Tibial nerve (tissue), 4 donors: ENCODE measurements around the gene CFAP65. TPM values are rescaled to one million over a fixed set of nuclear protein-coding genes. Genes with fewer than 3 reads are reported as not detected.

Experiments
- DNase-seq, 2 donors: peaks; one replicate each; pipeline ENCODE4 v3.0.0-alpha.2; 2019; ENCODE audit warnings: low spot score in 2 of 2
- H3K27ac ChIP-seq, 4 donors: fragments of 200-600 bp; sonication (generic) in 3 of 4; one replicate each; pipeline ENCODE4 v1.5.1; 2017 to 2019; ENCODE audit warnings: mild to moderate bottlenecking in 1 of 4
- H3K27me3 ChIP-seq, 2 donors: fragments of 200-600 bp; sonication (generic) in 1 of 2; one replicate each; pipeline versions ENCODE4 v1.5.1 to v1.6.0; 2017 to 2019
- H3K36me3 ChIP-seq, 3 donors: fragments of 200-600 bp; sonication (generic); one replicate each; pipeline ENCODE4 v1.5.1; 2018 to 2019
- H3K4me1 ChIP-seq, 4 donors: fragments of 200-600 bp; sonication (generic) in 3 of 4; one replicate each; pipeline ENCODE4 v1.5.1; 2017 to 2019
- H3K4me3 ChIP-seq, 4 donors: fragments of 200-600 bp; sonication (generic) in 3 of 4; one replicate each; pipeline ENCODE4 v1.5.1; 2017 to 2019; ENCODE audit warnings: mild to moderate bottlenecking in 1 of 4, moderate library complexity in 1 of 4
- H3K9me3 ChIP-seq, 4 donors: fragments of 200-600 bp; sonication (generic) in 3 of 4; one replicate each; pipeline ENCODE4 v1.5.1; 2017 to 2019
- CTCF ChIP-seq, 5 experiments: fragments of 200-600 bp in 3 of 5; fragments of 450-650 bp in 2 of 5; sonication (generic) in 3 of 5; IDR thresholded peaks; one replicate each; pipeline ENCODE4 v1.5.1; 2016 to 2019; ENCODE audit warnings: antibody characterized with exemption in 5 of 5, mild to moderate bottlenecking in 3 of 5, moderate library complexity in 2 of 5
- EP300 ChIP-seq, 2 donors: sonication (generic); formaldehyde crosslinking; IDR thresholded peaks; one replicate each; pipeline ENCODE4 v1.6.1; 2017; ENCODE audit warnings: antibody characterized with exemption in 2 of 2, mild to moderate bottlenecking in 1 of 2
- POLR2A ChIP-seq, 2 donors: fragments of 450-650 bp; IDR thresholded peaks; one replicate each; pipeline ENCODE4 v1.6.1; 2017; ENCODE audit warnings: antibody characterized with exemption in 2 of 2, mild to moderate bottlenecking in 2 of 2, moderate library complexity in 2 of 2
- WGBS, 2 donors: methylation state at CpG; one replicate each; pipeline ENCODE4 v1.1.5; 2018; 5-methylcytosine and 5-hydroxymethylcytosine counted together
- total RNA-seq, 4 donors: library from RNA; depleted of rRNA; stranded (reverse); fragments of >200 nt; gene quantifications; one replicate each; pipeline ENCODE4 v1.1.0, GENCODE V29; 2016

The CFAP65 gene
- total RNA-seq, 4 donors from 2014 or later, result not detected

GRCh38 chr2:218981390-218981880 is 59.9 kb downstream of the CFAP65 start:
- Histone ChIP-seq H3K27me3 (peaks cover 6 to 97% of the 10 kb centered on the region in 2 donors), H3K27ac (no peak overlapping the region)
- 4 to 5% methylated on average over 13 to 24 of the region's 46 CpGs for WGBS, 2 donors

GRCh38 chr2:218980735-218981389 is 60.5 kb downstream of the CFAP65 start:
- Histone ChIP-seq H3K4me3 (peak overlapping the region in 1 of 4 donors; percentile 44), H3K4me1 (peaks cover 0 to 60% (median 37%) of the 10 kb centered on the region in 4 donors)
- 6 to 8% methylated on average over 26 of the region's 26 CpGs for WGBS, 2 donors

More at GRCh38 chr2:218981390-218981880, 59.9 kb downstream of the CFAP65 start:
- TF ChIP-seq EP300 (IDR thresholded peaks at IDR 0.05) (no peak), CTCF (IDR thresholded peaks at IDR 0.05) (no peak), POLR2A (IDR thresholded peaks at IDR 0.05) (no peak)
- Histone ChIP-seq H3K36me3 (no peaks in the 10 kb centered on the region), H3K9me3 (no peaks in the 10 kb centered on the region), H3K4me3 (peak overlapping the region in 2 of 4 donors; percentile 3 to 44), H3K4me1 (peaks cover 0 to 60% (median 37%) of the 10 kb centered on the region in 4 donors)
- DNase-seq, result no peak

GRCh38 chr2:218979846-218980734 is 61.2 kb downstream of the CFAP65 start:
- Histone ChIP-seq H3K4me1 (peaks cover 0 to 52% (median 34%) of the 10 kb centered on the region in 4 donors), H3K27me3 (peaks cover 6 to 97% of the 10 kb centered on the region in 2 donors), H3K36me3 (no peaks in the 10 kb centered on the region), H3K9me3 (no peaks in the 10 kb centered on the region), H3K27ac (no peak overlapping the region), H3K4me3 (peak overlapping the region in 2 of 4 donors; percentile 0 to 9)
- peak; percentile 58 to 72 for DNase-seq
- TF ChIP-seq EP300 (IDR thresholded peaks at IDR 0.05) (no peak), POLR2A (IDR thresholded peaks at IDR 0.05) (no peak), CTCF (IDR thresholded peaks at IDR 0.05) (peak; percentile 78 to 93 (median 88))
- 1 to 3% methylated on average over 31 to 39 of the region's 39 CpGs for WGBS, 2 donors

More at GRCh38 chr2:218980735-218981389, 60.5 kb downstream of the CFAP65 start:
- TF ChIP-seq EP300 (IDR thresholded peaks at IDR 0.05) (no peak), POLR2A (IDR thresholded peaks at IDR 0.05) (no peak), CTCF (IDR thresholded peaks at IDR 0.05) (no peak)
- H3K36me3 ChIP-seq, result no peaks in the 10 kb centered on the region
- no peaks in the 10 kb centered on the region for H3K9me3 ChIP-seq
- no peak overlapping the region for H3K27ac ChIP-seq
- no peak for DNase-seq
- peaks cover 6 to 97% of the 10 kb centered on the region in 2 donors for H3K27me3 ChIP-seq

- no peaks in the 10 kb centered on the region for H3K36me3 ChIP-seq
- no peak for TF ChIP-seq EP300 (IDR thresholded peaks at IDR 0.05)
- no peak for TF ChIP-seq CTCF (IDR thresholded peaks at IDR 0.05)
- TF ChIP-seq POLR2A (IDR thresholded peaks at IDR 0.05), result no peak
- H3K9me3 ChIP-seq, result peaks cover 0 to 5% (median 0%) of the 10 kb centered on the region in 4 donors
- peaks cover 0 to 92% of the 10 kb centered on the region in 2 donors for H3K27me3 ChIP-seq
- peaks cover 0 to 7% (median 3%) of the 10 kb centered on the region in 4 donors for H3K4me1 ChIP-seq
- 68 to 75% methylated on average over 4 of the region's 4 CpGs for WGBS, 2 donors
- no peak for DNase-seq
- no peak overlapping the region for H3K4me3 ChIP-seq
- H3K27ac ChIP-seq, result no peak overlapping the region
Measured at GRCh38 chr2:218975060-218975777, 66.1 kb downstream of the CFAP65 start.
